ENCODE measurements around the gene CASKIN1.
"Not testable (repeated sequence)": the region's sequence is repeated elsewhere in the genome, so short reads cannot be mapped to it uniquely, and the experiment has no call there.

Gene CASKIN1

DNA sequence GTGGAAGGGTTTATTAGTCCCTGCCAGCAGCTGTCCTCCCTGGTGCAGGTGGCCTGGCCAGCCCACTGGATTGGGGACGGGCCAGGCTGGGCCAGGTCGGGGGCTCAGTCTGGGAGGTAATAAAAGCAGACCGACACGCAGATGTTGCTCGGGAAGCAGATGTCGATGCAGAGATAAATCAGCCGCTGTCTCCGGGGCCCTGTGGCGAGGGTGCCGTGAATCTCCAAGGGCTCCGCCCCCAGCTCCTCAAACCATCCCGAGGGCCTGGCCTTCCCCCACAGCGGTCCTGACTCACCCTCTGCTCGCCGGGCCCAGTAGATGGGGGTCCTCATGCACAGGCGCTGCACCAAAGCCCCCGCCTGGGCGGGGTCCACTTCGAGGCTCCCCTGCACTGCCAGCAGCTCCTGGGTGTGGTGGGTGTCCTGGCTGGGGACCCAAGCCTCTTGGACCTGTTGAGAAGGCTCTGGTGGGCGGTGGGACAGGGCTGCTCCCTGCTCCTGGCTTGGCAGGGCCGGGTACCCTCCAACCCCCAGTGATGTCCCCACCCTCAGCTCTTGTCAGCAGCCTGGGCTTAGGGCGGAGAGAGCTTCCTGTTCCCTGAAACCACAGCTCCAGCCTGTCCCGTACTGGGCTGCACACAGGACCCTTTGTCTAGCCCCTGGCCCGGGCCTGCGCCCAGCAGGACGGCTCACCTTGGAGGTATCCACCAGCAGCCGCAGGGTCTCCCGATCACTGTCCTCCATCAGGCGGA, 13.0 kb upstream of the CASKIN1 start:
- DNase-seq = no peak

DNA sequence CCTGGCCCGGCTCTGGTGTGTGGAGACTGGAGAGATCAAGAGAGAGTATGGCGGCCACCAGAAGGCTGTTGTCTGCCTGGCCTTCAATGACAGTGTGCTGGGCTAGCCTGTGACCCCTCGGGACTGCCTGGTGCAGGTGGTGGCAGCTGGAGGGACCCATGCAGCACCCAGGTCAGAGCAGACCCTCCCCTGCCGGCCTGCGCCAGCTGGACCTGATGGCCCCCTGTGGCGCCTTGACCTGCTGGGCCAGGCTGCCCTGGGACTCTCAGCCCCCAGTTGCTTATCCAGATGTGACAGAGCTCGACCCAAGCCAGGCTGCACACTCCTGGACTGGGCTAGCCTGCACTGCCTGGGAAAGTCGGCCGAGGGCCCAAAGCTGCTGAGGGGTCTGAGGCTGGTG, 12.4 kb upstream of the CASKIN1 start:
- no peak for DNase-seq

DNA sequence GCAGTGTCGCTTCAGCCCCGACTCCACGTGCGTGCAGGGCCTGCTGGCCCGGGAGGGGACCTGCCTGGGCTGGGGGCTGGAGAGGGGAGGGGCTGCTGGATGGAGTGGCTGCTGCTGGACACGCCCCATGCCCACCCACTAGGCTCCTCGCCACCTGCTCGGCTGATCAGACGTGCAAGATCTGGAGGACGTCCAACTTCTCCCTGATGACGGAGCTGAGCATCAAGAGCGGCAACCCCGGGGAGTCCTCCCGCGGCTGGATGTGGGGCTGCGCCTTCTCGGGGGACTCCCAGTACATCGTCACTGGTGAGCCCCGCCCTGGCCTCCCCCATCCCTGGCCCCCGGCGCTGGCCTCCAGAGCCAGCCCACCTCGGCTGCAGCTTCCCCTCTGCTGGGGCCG, 11.9 kb upstream of the CASKIN1 start:
- DNase-seq = no peak

DNA sequence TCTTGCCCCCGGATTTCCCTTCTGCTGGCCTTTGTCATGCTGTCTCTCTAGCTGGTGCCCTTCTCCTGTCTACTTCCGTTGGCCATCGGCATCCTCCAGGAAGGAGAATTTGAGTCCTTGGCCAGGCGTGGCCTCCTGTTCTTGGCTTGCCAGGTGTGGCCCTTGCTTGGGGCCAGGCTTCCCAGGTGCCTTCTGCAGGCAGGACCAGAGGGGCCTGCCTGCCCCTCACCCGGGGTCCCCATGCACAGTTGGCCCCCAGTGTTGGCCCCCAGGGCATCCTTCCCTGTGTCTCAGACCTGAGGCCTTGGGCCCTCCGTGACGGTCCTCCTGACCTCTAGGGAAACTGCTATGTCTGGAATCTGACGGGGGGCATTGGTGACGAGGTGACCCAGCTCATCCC, 11.5 kb upstream of the CASKIN1 start:
- DNase-seq = no peak

DNA sequence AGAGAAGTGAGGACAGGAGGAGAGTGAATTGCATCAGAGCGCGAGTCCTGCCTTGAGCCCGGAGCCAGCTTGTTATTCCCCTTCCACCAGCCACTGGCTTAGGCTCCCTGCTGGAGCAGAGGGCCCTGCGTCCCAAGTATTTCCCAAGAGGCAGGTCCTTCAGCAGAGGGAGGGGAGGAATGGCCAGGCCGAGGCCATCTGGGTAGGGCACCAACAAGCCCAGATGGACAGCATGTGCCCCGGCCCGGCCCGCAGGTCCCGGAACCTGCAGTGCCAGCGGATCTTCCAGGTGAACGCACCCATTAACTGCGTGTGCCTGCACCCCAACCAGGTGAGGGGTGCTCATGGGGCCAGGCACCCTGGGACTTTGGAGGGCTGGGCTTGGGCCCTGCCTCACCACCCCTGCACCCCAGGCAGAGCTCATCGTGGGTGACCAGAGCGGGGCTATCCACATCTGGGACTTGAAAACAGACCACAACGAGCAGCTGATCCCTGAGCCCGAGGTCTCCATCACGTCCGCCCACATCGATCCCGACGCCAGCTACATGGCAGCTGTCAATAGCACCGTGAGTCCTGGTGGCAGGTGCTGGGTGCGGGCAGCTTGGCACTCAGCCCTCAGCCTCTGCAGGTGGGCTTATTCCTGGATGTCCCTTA, 10.5 kb upstream of the CASKIN1 start:
- no peak for DNase-seq

DNA sequence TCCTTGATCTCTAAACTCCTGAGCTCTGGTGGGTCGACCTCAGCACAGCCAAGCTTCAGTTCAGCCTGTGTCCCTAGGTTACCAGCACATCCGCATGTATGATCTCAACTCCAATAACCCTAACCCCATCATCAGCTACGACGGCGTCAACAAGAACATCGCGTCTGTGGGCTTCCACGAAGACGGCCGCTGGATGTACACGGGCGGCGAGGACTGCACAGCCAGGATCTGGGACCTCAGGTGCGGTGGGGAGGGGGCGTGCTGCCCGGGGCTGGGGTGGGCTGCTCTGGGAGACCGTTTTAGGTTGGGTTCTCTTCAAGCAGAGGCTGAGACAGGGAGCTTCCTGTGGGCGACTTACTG, 10.0 kb upstream of the CASKIN1 start:
- no peak for DNase-seq

DNA sequence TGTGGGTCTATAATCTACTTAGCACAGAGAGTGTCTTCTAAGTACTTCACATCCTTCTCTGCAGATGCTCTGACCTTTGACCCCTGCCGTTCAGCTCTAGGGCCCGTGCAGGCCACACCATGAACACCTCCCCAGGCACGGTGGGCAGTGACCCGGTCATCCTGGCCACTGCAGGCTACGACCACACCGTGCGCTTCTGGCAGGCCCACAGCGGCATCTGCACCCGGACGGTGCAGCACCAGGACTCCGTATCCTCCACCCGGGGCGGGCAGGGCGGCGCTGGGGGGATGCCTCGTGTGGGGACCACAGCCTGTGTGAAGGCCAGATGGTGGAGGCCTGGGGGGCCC, 9.5 kb upstream of the CASKIN1 start:
- no peak for DNase-seq

DNA sequence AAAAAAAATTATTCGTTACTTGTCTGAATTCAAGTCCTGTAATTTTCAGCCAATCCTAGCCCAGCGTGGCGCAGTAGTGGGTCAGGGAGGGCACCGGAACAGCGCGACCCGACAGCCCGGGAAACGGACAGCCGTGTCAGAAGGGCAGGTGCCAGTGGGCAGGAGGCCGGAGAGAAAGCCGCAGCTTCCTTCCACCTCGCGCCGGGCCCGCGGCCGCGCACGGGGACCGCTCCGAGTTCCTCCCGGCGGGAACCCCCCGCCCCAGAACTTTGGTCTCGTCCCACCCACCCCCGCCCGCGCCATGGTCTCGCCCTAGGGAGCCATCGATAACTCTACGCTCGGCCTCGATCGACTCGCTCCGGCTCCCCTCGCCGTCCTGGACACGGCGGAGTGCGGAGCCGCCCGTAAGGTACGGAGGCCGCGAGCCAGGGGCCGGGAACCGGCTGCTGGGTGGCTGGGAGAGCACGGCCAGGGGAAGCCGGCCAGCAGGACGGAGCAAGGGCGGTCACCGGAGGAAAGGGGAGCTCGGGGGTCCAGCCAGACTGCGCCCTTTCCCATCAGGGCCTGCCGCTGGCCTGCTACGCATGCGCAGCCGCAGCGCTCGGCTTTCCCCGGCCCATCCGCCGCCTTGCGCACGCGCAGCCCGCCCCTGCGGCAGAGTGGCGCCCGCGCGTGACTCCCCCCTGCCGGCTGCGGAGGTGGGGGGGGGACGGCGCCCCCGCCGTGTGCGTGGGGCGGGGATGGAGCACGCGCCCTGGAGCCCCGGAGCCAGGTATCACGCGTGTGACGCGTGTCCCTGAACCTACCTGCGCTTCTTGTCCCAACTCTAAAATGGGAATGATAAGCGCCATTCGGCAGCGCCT, 8.9 kb upstream of the CASKIN1 start, which contains the start of gene MLST8:
Gene MLST8, plus strand, starts transcription at position 351 of the 863 bp plus-strand sequence. CDS start 632 bp downstream, outside the sequence.
- peak; percentile 67 for DNase-seq

DNA sequence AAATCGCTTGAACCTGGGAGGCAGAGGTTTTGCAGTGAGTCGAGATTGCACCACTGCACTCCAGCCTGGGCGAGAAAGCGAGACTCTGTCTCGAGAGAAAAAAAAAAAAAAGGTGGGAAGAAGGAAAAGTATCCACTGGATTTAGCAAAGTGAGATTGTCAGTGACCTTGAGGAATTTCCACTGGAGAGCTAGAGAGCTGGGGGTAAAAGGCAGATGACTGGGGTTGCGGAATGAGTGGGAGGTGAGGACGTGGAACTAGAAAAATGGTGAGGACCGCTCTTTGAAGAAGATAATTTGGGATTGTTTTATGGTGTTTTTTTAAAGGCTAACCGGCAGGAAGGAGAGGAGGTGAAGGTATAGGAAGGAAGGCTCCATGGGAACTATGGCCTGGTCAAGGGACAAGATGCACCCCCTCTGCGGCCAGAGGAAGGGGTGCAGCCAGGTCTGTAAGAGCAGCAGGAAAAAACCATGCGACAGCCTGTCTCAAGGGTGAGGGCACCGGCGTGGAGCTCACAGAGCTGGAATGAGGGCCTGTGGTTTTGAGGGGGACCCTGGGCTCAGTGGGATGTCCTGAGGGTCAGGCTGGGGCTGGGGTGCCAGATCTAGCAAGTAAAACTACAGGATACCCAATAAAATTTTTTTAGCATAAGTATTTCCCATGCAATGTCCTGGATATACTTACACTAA, 8.2 kb upstream of the CASKIN1 start:
- no peak for DNase-seq

DNA sequence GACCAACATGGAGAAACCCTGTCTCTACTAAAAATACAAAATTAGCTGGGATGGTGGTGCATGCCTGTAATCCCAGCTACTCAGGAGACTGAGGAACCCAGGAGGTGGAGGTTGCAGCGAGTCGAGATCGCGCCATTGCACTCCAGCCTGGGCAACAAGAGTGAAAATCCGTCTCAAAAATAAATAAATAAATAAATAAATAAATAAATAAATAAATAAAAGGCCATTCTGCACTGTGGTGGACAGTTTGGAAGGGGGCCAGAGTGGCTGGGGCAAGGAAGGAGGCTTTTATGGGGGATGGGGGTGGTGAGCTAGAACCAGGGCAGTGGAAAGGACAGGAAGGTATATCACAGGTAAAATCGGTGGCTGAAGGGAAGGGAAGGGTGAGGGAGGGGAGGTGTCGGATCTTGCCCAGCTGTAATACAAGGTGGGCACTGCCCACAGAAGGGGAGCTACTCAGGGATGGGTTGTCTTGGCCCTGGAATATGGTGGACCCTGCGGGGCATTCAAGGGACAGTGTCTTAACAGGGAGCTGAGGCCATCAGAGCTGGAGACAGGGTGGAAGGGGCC, 6.8 kb upstream of the CASKIN1 start:
- not testable (repeated sequence) for DNase-seq

DNA sequence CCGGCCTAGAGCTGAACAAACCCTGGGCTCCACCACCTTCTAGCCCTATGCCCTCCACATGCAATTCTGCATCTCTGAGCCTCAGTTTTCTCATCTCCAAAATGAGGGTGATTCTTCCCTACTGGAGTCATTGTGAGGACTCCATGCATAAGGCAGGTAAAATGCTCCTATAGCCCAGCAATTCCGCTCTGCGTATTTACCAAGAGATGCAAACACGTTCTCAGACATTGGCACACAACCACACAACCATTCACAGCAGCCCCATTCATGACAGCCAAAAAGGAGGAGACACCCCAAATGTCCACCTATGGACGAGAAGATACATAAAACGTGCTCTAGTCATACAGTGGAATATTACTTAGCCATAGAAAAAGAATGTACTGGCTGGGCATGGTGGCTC, 3.9 kb upstream of the CASKIN1 start:
- no peak for DNase-seq

DNA sequence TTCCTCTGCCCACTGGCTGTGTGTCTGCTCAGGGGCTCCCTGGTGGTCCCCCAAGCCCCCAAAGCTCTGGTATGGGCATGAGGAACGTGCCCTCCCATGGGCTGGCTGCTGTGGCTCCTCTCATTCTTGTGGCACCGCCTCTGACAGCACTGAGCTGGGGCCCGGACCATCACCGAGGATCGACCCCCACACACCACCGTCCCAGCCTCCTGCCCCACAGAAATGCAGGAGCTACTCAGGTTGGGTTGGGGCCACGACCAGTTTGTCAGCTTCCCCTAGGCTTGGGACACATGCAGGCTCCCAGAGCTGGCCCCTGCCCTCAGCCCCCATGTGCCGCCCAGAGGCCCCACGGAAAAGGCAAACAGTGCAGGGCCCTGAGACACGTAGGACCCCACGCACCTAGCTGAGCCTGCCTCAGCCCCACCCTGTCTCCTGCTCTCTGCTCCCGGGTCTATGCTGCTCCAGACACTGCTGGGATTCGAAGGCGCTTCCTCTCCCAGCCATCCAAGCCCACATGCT, 3.3 kb upstream of the CASKIN1 start:
- DNase-seq = no peak

DNA sequence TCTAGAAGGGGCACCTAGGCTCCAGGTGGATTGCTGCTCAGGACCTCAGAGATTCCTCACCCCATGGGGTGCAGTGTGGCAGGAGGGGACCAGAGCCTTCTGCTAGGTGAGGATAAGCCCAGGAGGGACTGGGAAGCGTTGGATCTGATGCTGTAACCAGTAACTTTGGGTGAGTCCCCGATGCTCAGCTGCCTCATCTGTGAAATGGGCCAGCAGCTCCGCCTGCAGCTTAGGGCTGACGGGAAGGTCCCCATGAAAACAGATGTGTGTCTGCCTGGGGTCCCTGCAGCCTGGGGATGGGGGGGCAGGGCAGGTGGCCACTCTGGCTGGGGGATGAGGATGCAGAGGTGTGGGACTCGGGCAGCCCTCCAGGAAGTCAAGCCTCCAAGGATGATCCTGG, 2.7 kb upstream of the CASKIN1 start:
- DNase-seq = no peak

DNA sequence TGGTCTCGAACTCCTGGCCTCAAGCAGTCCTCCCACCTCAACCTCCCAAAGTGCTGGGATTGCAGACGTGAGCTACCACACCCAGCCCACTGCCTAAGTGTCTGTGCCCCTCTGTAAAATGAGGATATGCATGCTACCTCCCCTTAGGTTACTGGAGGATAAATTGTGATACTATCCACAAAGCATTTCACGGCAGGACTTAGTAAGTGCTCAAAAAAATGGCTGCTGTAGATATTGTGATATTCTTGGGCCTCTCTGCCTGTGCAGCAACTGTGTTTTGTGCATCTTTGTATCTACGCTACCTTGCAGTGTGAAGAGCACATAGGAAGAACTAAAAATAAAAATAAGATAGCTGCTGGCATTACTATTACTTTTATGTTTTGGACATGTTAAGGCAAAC, 1.9 kb upstream of the CASKIN1 start:
- DNase-seq = no peak

DNA sequence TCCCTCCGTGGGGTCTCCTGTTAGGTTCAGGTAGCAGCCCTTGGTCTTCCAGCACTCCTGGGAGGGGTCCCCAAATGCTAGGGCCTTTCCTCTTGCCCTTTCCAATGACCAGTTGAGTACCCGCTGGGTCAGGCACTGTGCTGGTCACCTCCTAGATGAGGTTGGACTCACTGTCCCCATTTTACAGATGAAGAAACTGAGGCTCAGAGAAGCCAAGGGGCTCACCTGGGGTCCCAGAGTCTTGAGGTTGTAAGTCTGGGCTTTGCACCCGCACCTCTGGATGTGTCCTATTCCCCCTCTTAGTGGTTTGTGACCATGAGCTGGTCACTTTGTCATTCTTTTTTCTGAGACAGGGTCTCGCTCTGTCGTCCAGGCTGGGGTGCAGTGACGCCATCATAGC, 1.4 kb upstream of the CASKIN1 start:
- no peak for DNase-seq

DNA sequence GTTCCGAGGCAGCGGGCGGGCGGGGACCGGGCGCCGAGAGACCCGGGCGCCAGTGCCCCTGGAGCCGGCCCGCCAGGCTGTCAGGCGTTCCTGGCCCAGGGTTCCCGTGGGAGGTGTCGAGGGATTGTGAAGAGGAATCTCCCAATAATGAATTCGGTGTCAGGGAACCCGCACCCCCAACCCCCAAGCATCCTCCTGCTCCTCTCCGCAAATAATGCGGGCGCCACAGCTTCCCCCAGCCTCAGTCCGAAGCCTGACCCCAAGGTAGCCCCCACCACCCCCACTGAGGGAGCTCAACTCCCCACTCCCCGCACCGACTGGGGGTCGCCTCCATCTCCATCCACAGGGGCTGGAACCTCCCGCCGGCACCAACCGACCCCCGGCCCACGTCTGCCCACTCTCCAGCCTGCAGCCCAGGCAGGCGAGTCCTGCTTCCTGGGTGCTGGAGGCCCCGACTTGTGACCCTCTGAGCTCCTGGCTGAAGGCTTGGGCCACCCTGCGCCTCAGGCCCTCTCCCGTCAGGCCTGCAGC, 641 bp upstream of the CASKIN1 start:
- no peak for DNase-seq

DNA sequence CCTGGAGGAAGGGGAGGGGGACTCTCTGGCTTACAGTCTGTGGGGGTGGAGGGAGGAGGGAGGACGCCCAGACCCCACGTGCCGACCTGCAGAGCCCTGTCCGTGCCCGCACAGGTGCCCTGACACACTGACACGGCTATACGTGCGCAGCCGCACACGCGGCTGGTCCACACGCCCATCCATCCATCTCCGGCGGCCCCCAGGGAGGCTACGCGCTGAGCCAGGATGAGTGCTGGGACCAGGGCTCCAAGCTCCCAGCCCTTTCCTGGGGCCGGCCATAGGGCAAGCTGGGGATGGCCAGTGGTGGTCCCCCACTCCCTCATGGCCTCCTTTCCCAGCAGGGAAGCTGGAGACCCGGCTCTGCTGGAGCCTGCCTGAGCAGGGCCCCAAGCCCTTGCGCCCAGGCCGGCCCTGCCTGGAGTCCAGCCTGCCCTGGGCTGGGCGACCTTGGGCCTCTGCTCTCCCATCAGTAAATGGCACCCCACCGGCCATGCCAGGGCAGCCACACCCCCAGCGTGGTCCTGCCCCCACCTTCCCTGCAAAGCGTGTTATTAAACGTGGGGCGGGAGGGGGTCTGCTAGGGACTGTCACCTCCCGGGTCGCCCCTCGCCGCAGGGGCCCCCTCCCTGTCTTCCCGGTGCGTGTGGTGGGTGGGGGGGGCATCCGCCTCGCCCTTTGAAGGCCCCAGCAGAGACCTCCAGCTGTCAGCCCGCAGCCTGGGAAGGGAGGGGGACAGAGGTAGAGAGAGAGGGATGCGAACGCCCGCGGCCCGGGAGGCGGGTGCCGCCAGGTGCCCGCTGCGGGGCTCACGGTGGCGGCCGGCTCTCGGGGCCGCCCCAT, 863 bp downstream of the CASKIN1 start:
- no peak for DNase-seq

DNA sequence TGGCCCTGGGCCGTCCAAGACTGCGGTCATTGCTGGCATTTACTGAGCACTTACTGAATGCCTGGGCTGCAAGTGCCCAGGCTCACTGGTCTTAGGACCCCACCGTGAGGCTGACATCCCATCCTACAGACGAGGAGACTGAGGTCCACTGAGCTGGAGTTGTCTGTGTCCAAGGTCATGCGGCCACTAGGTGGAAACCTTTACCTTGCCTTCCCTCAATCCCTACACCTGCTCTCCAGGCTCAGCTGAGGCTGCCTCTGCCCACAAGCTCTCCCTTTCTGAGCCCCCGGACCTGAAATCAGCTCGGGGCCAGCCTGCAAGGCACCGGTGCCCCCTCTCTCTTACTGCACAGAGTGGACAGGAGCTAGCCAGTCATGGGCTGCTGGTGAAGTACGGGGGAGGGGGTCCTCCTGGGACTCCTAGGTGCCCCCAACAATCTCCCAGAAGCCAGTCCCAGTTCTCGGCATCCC, 1.5 kb downstream of the CASKIN1 start:
- DNase-seq = peak; percentile 30

DNA sequence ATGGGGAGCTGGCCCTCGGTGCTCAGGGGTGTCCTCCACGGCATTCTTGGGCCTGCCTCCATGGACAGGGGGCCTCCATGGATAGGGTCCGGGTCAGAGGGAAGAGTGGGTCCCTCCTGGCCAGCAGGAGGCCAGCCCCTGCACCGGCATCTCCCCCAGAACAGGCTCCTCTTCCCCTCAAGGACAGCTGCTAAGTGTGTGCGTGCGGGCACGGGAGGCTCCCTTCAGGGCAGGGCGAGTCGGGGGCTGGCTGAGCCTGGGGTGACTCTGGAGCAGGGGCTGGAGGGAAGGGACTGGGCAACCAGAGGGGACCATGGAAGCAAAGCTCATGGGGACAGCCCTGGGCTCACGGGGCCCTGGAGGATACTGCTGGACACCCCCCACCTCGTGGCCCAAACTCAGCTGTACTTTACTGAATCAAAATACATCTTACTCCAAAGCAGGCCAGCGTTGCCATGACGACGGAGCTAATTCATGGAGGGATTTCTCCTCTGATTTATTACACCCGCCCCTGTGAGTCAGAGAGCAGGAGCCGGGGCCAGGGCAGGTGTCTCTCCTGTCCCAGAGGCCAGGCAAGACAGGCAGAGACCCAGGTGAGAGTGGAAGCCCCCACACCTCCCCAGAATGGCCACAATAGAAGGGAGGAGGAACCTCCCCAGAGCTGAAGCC, 2.1 kb downstream of the CASKIN1 start:
- DNase-seq = no peak

DNA sequence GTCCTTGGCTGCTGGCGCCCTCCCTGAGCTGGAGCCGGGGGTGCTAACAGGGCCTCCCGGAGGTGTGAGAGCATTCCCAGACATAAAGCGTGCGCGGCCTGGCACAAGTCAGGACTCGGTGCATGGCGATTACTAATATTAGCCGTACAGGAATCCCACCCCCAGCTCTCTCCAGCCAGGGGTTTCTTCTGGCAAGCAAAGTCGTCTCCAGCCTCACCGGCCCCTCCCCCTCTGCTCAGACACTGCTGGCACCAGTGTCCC, 5.0 kb downstream of the CASKIN1 start:
- no peak for DNase-seq

Data from kidney glomerular epithelial cell (primary cell).